ENCODE measurements around the gene NCOA3. TPM values are rescaled to one million over a fixed set of nuclear protein-coding genes. Genes with fewer than 3 reads are reported as not detected.

Gene NCOA3
- total RNA-seq, 4 donors from 2014 or later = 45.1 to 77.8 (median 56.3) TPM

DNA sequence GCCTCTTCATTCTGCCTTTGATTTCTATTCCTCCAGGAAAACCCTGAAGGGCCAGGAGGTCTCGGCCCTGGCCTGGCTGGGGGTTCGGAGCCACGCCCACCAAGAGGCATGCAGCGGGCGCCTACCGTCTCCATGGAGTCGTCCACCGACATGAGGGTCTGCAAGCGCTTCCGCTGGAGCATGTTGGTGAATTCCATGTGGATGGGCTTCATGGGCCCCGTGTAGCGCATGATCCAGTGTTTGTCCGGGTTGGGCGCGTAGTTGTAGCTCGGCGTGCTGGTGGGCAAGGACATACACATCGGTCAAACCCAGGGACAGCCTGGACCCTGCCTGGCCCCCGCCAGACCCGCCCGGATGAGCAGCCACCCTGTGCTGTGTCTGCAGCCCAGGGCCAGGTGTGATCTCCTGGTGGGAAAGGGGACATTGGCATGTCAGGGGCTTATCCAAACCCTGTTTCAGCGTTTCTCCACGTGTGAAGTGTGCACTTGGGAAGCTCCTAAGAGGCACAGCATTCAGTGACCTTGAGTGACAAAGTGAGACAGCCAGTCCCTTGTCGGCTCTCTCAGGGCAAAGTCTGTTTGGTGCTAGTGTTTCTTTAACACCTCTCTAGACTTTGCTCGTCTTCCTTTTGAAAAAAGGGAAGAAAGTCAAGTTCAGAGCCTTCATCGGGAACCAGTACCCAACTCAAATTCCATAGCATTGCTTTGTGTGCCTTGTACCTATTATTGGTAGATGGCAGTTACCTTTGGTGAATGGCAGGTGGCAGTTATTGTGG lies 182.8 kb downstream of the NCOA3 start:
- TF ChIP-seq POLR2AphosphoS5 (IDR thresholded peaks at IDR 0.05) (no peak), POLR2A (IDR thresholded peaks at IDR 0.05) (no peak), EP300 (IDR thresholded peaks at IDR 0.05) (no peak)
- TF ChIP-seq, protein P1, sequence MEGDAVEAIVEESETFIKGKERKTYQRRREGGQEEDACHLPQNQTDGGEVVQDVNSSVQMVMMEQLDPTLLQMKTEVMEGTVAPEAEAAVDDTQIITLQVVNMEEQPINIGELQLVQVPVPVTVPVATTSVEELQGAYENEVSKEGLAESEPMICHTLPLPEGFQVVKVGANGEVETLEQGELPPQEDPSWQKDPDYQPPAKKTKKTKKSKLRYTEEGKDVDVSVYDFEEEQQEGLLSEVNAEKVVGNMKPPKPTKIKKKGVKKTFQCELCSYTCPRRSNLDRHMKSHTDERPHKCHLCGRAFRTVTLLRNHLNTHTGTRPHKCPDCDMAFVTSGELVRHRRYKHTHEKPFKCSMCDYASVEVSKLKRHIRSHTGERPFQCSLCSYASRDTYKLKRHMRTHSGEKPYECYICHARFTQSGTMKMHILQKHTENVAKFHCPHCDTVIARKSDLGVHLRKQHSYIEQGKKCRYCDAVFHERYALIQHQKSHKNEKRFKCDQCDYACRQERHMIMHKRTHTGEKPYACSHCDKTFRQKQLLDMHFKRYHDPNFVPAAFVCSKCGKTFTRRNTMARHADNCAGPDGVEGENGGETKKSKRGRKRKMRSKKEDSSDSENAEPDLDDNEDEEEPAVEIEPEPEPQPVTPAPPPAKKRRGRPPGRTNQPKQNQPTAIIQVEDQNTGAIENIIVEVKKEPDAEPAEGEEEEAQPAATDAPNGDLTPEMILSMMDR (IDR thresholded peaks at IDR 0.05) = no peak
- no peak overlapping the region for H3K27ac ChIP-seq
- WGBS = 95% methylated on average over 19 of the region's 26 CpGs
- H3K4me3 ChIP-seq = no peak overlapping the region
- peaks cover 20% of the 10 kb centered on the region for H3K36me3 ChIP-seq
- no peaks in the 10 kb centered on the region for H3K27me3 ChIP-seq
- H3K9me3 ChIP-seq = no peaks in the 10 kb centered on the region
- no peak for DNase-seq (ENCODE audit: low spot score in 2 of 2)
- peaks cover 18% of the 10 kb centered on the region for H3K4me1 ChIP-seq

DNA sequence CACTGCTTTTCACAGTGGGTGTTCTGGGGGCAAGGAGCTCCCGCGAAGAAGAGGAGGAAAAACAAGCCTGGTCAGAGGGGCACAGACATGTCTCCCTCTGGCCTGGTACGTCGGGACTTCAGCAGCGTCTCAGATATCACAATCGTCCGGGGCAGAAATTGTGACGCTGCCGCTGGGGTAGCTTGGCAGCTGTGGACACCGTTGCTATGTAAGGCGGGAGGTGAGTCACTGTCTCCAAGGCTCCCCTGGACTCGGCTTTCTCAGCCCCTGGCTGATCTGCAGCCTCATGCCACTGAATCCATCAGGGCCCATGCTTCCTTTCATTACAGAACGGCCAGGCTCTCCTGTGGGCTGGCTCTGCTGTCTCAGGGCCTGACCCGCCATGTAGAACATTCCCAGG lies 184.9 kb downstream of the NCOA3 start:
- TF ChIP-seq EP300 (IDR thresholded peaks at IDR 0.05) = no peak
- TF ChIP-seq POLR2A (IDR thresholded peaks at IDR 0.05) = no peak
- no peak for TF ChIP-seq POLR2AphosphoS5 (IDR thresholded peaks at IDR 0.05)
- TF ChIP-seq, protein P1 (IDR thresholded peaks at IDR 0.05) = no peak
- Histone ChIP-seq H3K9me3 (peaks cover 4% of the 10 kb centered on the region), H3K4me1 (peaks cover 16% of the 10 kb centered on the region), H3K36me3 (peaks cover 26% of the 10 kb centered on the region), H3K27me3 (no peaks in the 10 kb centered on the region), H3K27ac (no peak overlapping the region), H3K4me3 (no peak overlapping the region)
- 93% methylated on average over 11 of the region's 14 CpGs for WGBS
- no peak for DNase-seq (ENCODE audit: low spot score in 2 of 2)

DNA sequence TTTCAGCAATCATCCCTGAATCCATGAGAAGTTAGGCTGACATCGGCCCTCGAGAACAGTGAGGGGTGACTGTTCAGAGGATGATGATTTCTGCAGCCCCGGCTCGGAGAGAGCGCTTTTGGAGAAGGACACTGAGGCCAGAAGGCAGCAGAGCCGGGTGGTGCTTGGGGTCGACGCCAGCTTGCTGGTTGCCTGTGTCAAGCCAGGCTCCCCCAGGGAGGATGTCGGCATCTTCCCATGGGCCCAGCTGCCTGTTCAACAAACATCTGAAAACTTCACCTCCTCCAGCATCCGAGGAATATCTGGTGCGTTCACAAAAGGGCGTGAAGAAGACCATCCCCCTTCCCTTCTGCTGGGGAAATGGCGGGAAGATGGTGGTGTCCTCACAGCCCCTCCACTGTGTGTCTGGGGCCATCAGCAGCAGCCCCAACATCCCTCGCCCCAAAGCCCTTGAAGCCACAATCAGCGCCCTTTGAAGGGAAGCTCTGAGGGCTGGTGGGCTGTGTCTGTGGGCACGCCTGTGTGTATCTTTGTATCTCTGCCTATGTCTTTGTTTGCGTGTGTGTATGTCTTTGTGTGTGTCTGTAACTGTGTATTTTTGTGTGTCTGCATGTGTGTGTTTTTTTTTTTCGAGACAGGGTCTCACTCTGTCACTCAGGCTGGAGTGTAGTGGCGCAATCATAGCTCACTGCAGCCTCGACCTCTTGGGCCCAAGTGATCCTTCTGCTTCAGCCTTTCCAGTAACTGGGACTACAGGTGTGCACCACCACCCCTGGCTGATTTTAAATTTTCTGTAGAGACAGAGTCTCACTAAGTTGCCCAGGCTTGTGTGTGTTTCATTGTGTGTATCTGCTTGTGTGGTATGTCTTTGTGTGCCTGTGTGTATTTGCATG lies 185.7 kb downstream of the NCOA3 start:
- H3K9me3 ChIP-seq = peaks cover 10% of the 10 kb centered on the region
- no peak for TF ChIP-seq POLR2AphosphoS5 (IDR thresholded peaks at IDR 0.05)
- TF ChIP-seq POLR2A (IDR thresholded peaks at IDR 0.05) = no peak
- TF ChIP-seq EP300 (IDR thresholded peaks at IDR 0.05) = no peak
- TF ChIP-seq, protein P1 (IDR thresholded peaks at IDR 0.05) = no peak
- H3K36me3 ChIP-seq = peaks cover 26% of the 10 kb centered on the region
- H3K4me3 ChIP-seq = no peak overlapping the region
- no peak overlapping the region for H3K27ac ChIP-seq
- no peak for DNase-seq (ENCODE audit: low spot score in 2 of 2)
- H3K4me1 ChIP-seq = peaks cover 8% of the 10 kb centered on the region
- no peaks in the 10 kb centered on the region for H3K27me3 ChIP-seq
- 86% methylated on average over 17 of the region's 20 CpGs for WGBS

DNA sequence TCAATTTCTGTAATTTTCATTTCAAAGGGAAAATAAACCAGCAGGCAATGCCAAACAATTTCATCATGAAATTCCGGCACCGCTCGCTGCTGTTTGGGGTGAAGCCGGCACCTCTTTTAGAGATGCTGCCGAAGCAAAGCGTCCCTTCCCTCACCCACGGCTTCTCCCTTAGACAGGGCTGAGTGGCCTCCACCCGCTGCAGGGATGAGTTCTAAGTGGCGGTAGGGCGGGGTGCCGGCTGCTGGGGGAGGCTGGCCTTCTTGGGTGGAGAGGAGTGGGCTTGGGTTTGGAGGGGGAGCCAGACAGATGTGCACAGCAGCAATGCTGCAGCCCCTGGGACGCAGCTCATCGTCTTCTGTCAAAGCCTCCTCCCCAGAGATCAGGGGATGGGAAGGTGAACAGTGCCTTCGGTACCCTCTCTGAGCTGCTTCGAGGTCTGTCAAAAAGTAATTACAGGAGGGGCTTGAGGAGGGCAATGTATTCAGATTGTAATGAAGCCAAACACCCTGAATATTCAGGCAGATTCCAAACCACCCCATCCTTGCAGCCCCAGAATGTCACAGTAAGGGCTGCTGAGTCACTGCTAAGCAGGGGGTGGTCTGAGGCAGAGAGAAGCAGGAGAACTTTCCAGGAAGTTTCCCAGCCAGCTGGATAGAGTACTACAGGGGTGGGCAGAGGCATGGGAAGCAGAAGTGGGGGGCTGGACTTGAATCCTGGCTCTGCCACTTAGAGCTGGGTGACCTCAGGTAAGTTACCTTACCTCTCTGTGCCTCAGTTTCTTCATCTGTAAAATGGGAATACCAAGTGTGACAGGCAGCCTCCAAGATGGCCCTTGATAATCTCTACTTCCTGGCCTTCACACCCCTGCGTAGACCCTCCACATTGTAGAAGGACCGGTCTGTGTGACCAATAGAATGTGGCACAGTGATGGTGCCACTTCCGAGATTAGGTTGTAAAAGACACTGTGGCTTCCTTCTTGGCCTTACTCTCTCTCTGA lies 187.0 kb downstream of the NCOA3 start:
- no peak overlapping the region for H3K4me3 ChIP-seq
- no peak for TF ChIP-seq POLR2AphosphoS5 (IDR thresholded peaks at IDR 0.05)
- TF ChIP-seq, protein P1 (IDR thresholded peaks at IDR 0.05) = no peak
- TF ChIP-seq EP300 (IDR thresholded peaks at IDR 0.05) = no peak
- no peak for TF ChIP-seq POLR2A (IDR thresholded peaks at IDR 0.05)

More for the DNA sequence above, 187.0 kb downstream of the NCOA3 start:
- H3K36me3 ChIP-seq = peaks cover 26% of the 10 kb centered on the region
- H3K4me1 ChIP-seq = no peaks in the 10 kb centered on the region
- WGBS = 84% methylated on average over 17 of the region's 18 CpGs
- no peak for DNase-seq (ENCODE audit: low spot score in 2 of 2)
- peaks cover 11% of the 10 kb centered on the region for H3K9me3 ChIP-seq
- no peaks in the 10 kb centered on the region for H3K27me3 ChIP-seq
- no peak overlapping the region for H3K27ac ChIP-seq
